ENCODE measurements around the gene SPAG6. TPM values are rescaled to one million over a fixed set of nuclear protein-coding genes. Genes with fewer than 3 reads are reported as not detected.

SPAG6 gene
- total RNA-seq, 4 donors from 2014 or later = not detected

GRCh38 chr10:22410394-22410793 lies 65.1 kb downstream of the SPAG6 start:
- Histone ChIP-seq H3K9me3 (no peaks in the 10 kb centered on the region), H3K4me3 (no peak overlapping the region), H3K4me1 (no peaks in the 10 kb centered on the region), H3K27ac (no peak overlapping the region), H3K27me3 (no peaks in the 10 kb centered on the region), H3K36me3 (no peaks in the 10 kb centered on the region)
- WGBS, 2 donors (ENCODE audit: low coverage in 1 of 2) = 31 to 43% methylated on average over 1 of the region's 1 CpG
- no peak for TF ChIP-seq EP300 (IDR thresholded peaks at IDR 0.05)
- no peak for TF ChIP-seq POLR2A (IDR thresholded peaks at IDR 0.05)
- TF ChIP-seq POLR2AphosphoS5 (IDR thresholded peaks at IDR 0.05) = no peak
- TF ChIP-seq CTCF (IDR thresholded peaks at IDR 0.05) = no peak
- no peak for ATAC-seq

- Histone ChIP-seq H3K36me3 (no peaks in the 10 kb centered on the region), H3K9me3 (no peaks in the 10 kb centered on the region), H3K4me1 (no peaks in the 10 kb centered on the region), H3K27ac (no peak overlapping the region), H3K27me3 (no peaks in the 10 kb centered on the region), H3K4me3 (no peak overlapping the region)
- TF ChIP-seq POLR2A (IDR thresholded peaks at IDR 0.05) (no peak), POLR2AphosphoS5 (IDR thresholded peaks at IDR 0.05) (no peak), CTCF (IDR thresholded peaks at IDR 0.05) (no peak), EP300 (IDR thresholded peaks at IDR 0.05) (no peak)
- ATAC-seq = no peak
- WGBS, 2 donors (ENCODE audit: low coverage in 1 of 2) = 74 to 93% methylated on average over 5 of the region's 5 CpGs
Observed at GRCh38 chr10:22410846-22411245, 65.5 kb downstream of the SPAG6 start.

- TF ChIP-seq EP300 (IDR thresholded peaks at IDR 0.05) (no peak), CTCF (IDR thresholded peaks at IDR 0.05) (no peak), POLR2A (IDR thresholded peaks at IDR 0.05) (no peak), POLR2AphosphoS5 (IDR thresholded peaks at IDR 0.05) (no peak)
- no peak overlapping the region for H3K27ac ChIP-seq
- H3K27me3 ChIP-seq = no peaks in the 10 kb centered on the region
- no peaks in the 10 kb centered on the region for H3K9me3 ChIP-seq
- 84 to 87% methylated on average over 3 of the region's 3 CpGs for WGBS, 2 donors (ENCODE audit: low coverage in 1 of 2)
- H3K36me3 ChIP-seq = no peaks in the 10 kb centered on the region
- ATAC-seq = no peak
- H3K4me3 ChIP-seq = no peak overlapping the region
- no peaks in the 10 kb centered on the region for H3K4me1 ChIP-seq
Observed at GRCh38 chr10:22414146-22414545, 68.8 kb downstream of the SPAG6 start.

- no peak overlapping the region for H3K4me3 ChIP-seq
- no peaks in the 10 kb centered on the region for H3K27me3 ChIP-seq
- TF ChIP-seq POLR2AphosphoS5 (IDR thresholded peaks at IDR 0.05) (no peak), EP300 (IDR thresholded peaks at IDR 0.05) (no peak), POLR2A (IDR thresholded peaks at IDR 0.05) (no peak), CTCF (IDR thresholded peaks at IDR 0.05) (no peak)
- H3K36me3 ChIP-seq = no peaks in the 10 kb centered on the region
- H3K27ac ChIP-seq = no peak overlapping the region
- no peak for ATAC-seq
- no peaks in the 10 kb centered on the region for H3K9me3 ChIP-seq
- no peaks in the 10 kb centered on the region for H3K4me1 ChIP-seq
- 91 to 100% methylated on average over 2 of the region's 2 CpGs for WGBS, 2 donors (ENCODE audit: low coverage in 1 of 2)
Observed at GRCh38 chr10:22415072-22415471, 69.8 kb downstream of the SPAG6 start.

- H3K9me3 ChIP-seq = no peaks in the 10 kb centered on the region
- H3K36me3 ChIP-seq = no peaks in the 10 kb centered on the region
- WGBS, 2 donors (ENCODE audit: low coverage in 1 of 2) = 38 to 48% methylated on average over 3 of the region's 3 CpGs
- H3K27ac ChIP-seq = no peak overlapping the region
- no peaks in the 10 kb centered on the region for H3K27me3 ChIP-seq
- no peaks in the 10 kb centered on the region for H3K4me1 ChIP-seq
- no peak for ATAC-seq
- H3K4me3 ChIP-seq = no peak overlapping the region
- TF ChIP-seq POLR2AphosphoS5 (IDR thresholded peaks at IDR 0.05) (no peak), POLR2A (IDR thresholded peaks at IDR 0.05) (no peak), EP300 (IDR thresholded peaks at IDR 0.05) (no peak), CTCF (IDR thresholded peaks at IDR 0.05) (no peak)
Observed at GRCh38 chr10:22417736-22418268, 72.5 kb downstream of the SPAG6 start.
